Measurements from ENCODE around the gene SERPINB12.

The SERPINB12 gene

GRCh38 chr18:63551769-63552168, 9.6 kb downstream of the SERPINB12 start:
- DNase-seq: no peak

GRCh38 chr18:63552581-63552980, 10.4 kb downstream of the SERPINB12 start:
- DNase-seq: no peak

GRCh38 chr18:63553081-63553480, 10.9 kb downstream of the SERPINB12 start:
- no peak for DNase-seq

- DNase-seq: no peak
Measured at GRCh38 chr18:63559567-63560491, 17.7 kb downstream of the SERPINB12 start.

- no peak for DNase-seq
Measured at GRCh38 chr18:63562284-63562683, 20.1 kb downstream of the SERPINB12 start.

- no peak for DNase-seq
Measured at GRCh38 chr18:63564021-63564420, 21.9 kb downstream of the SERPINB12 start.

GRCh38 chr18:63564561-63564960, 22.4 kb downstream of the SERPINB12 start:
- no peak for DNase-seq

- DNase-seq: no peak
Measured at GRCh38 chr18:63567276-63567675, 25.1 kb downstream of the SERPINB12 start.

GRCh38 chr18:63567825-63568224, 25.7 kb downstream of the SERPINB12 start:
- DNase-seq: no peak

GRCh38 chr18:63570721-63571120, 28.6 kb downstream of the SERPINB12 start:
- DNase-seq: no peak

- no peak for DNase-seq
Measured at GRCh38 chr18:63575681-63576080, 33.5 kb downstream of the SERPINB12 start.

- peak; percentile 18 for DNase-seq
Measured at GRCh38 chr18:63578357-63578958, 36.3 kb downstream of the SERPINB12 start.

GRCh38 chr18:63579616-63580015, 37.4 kb downstream of the SERPINB12 start:
- no peak for DNase-seq

GRCh38 chr18:63585988-63586387, 43.8 kb downstream of the SERPINB12 start:
- DNase-seq: no peak

- no peak for DNase-seq
Measured at GRCh38 chr18:63586431-63586830, 44.3 kb downstream of the SERPINB12 start.

- no peak for DNase-seq
Measured at GRCh38 chr18:63586966-63587365, 44.8 kb downstream of the SERPINB12 start, which contains the start of gene SERPINB13. TSS of gene SERPINB13 (plus strand) at chr18:63587343. CDS start at chr18:63588668, 1,325 bp downstream.

- no peak for DNase-seq
Measured at GRCh38 chr18:63588909-63589308, 46.7 kb downstream of the SERPINB12 start.

GRCh38 chr18:63590373-63590772, 48.2 kb downstream of the SERPINB12 start:
- DNase-seq: no peak

GRCh38 chr18:63590966-63591695, 49.0 kb downstream of the SERPINB12 start:
- no peak for DNase-seq

GRCh38 chr18:63591725-63592124, 49.6 kb downstream of the SERPINB12 start:
- DNase-seq: no peak

GRCh38 chr18:63592471-63592870, 50.3 kb downstream of the SERPINB12 start:
- DNase-seq: no peak

GRCh38 chr18:63596964-63597363, 54.8 kb downstream of the SERPINB12 start:
- no peak for DNase-seq

GRCh38 chr18:63603355-63603754, 61.2 kb downstream of the SERPINB12 start:
- DNase-seq: no peak
